ENCODE results near the gene IREB2.

DNA sequence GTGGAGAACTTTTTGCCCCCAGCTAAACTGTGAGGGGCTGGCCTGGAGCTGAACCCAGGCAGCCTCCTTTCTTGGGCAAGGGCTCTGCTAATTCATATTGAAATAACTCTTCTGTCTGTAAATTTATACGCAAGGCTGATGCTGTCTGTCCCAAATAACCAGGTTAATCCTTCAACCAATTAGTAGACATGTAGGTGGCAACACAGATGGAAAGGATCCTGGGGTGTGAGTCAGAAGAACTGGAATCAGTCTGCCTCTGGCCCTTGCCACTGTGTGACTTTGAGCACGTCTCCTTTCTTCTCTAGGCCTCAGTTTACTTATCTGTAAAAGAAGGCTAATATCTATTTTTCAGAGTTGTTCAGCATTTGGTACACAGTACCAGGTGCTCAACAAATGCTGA, 48.3 kb upstream of the IREB2 start:
- TF ChIP-seq POLR2A (IDR thresholded peaks at IDR 0.05; ENCODE audit: low read length) (no peak), GATA1 (IDR thresholded peaks at IDR 0.05; ENCODE audit: low read depth, low read length) (no peak)

Data from erythroblast (primary cell).